Vagina (tissue), 2 donors: ENCODE measurements around the gene PINK1. TPM values are rescaled to one million over a fixed set of nuclear protein-coding genes. Genes with fewer than 3 reads are reported as not detected.

ENCODE experiments used
- DNase-seq, 2 donors: peaks; one replicate each; pipeline ENCODE4 v3.0.0-alpha.2; 2017; ENCODE audit errors: extremely low spot score in 2 of 2
- H3K27ac ChIP-seq: fragments of 200-600 bp; sonication (generic); one replicate; pipeline ENCODE4 v1.5.1; 2019
- H3K27me3 ChIP-seq: fragments of 200-600 bp; sonication (generic); one replicate; pipeline ENCODE4 v1.5.1; 2019
- H3K36me3 ChIP-seq, 2 donors: fragments of 200-600 bp; sonication (generic); one replicate each; pipeline ENCODE4 v1.5.1; 2017 to 2019
- H3K4me1 ChIP-seq: fragments of 200-600 bp; sonication (generic); one replicate; pipeline ENCODE4 v1.5.1; 2019
- H3K4me3 ChIP-seq, 2 donors: fragments of 200-600 bp; sonication (generic); 1 replicate in 1 of 2; 2 replicates in 1 of 2; pipeline ENCODE4 v1.5.1; 2016 to 2019
- H3K9me3 ChIP-seq: fragments of 200-600 bp; sonication (generic); one replicate; pipeline ENCODE4 v1.5.1; 2019
- CTCF ChIP-seq, 3 experiments: fragments of 450-650 bp in 2 of 3; fragments of 200-600 bp in 1 of 3; sonication (generic) in 1 of 3; IDR thresholded peaks; one replicate each; pipeline ENCODE4 v1.5.1; 2017 to 2019; ENCODE audit warnings: antibody characterized with exemption in 3 of 3, mild to moderate bottlenecking in 2 of 3, moderate library complexity in 2 of 3
- POLR2A ChIP-seq, 2 donors: fragments of 450-650 bp; IDR thresholded peaks; one replicate each; pipeline ENCODE4 v1.6.1; 2017; ENCODE audit warnings: antibody characterized with exemption in 2 of 2, mild to moderate bottlenecking in 2 of 2, moderate library complexity in 2 of 2
- POLR2AphosphoS5 ChIP-seq, 2 donors: sonication (generic); formaldehyde crosslinking; IDR thresholded peaks; one replicate each; pipeline ENCODE4 v1.9.0; 2017; ENCODE audit warnings: antibody characterized with exemption in 2 of 2, mild to moderate bottlenecking in 2 of 2, low read depth in 1 of 2; ENCODE audit not compliant: insufficient read depth in 1 of 2
- intact Hi-C: fragments of 100-400 bp; cut with DNase I; formaldehyde crosslinking; loops from one replicate; pipeline ENCODE4 v1.15.1; 2023
- total RNA-seq: library from RNA; depleted of rRNA; stranded (reverse); fragments of >200 nt; gene quantifications from one replicate; pipeline ENCODE4 v1.2.3, GENCODE V29; 2016

Gene PINK1
- total RNA-seq, 1 donor from 2014 or later = 113 TPM

- peak overlapping the region; percentile 96 for H3K27ac ChIP-seq
- H3K36me3 ChIP-seq = peaks cover 0 to 17% of the 10 kb centered on the region in 2 donors
- H3K4me3 ChIP-seq = peak overlapping the region; percentile 90 to 100
- peaks cover 19% of the 10 kb centered on the region for H3K4me1 ChIP-seq
- no peak for TF ChIP-seq CTCF (IDR thresholded peaks at IDR 0.05)
- no peak for TF ChIP-seq POLR2AphosphoS5 (IDR thresholded peaks at IDR 0.05; ENCODE audit: insufficient read depth in 1 of 2, low read depth in 1 of 2)
- TF ChIP-seq POLR2A (IDR thresholded peaks at IDR 0.05) = no peak
- no peak for DNase-seq
- H3K27me3 ChIP-seq = no peaks in the 10 kb centered on the region
- H3K9me3 ChIP-seq = no peaks in the 10 kb centered on the region
- intact Hi-C loops = no loop called here
Observed at GRCh38 chr1:20634065-20634593, 871 bp downstream of the PINK1 start.

- Histone ChIP-seq H3K36me3 (peaks cover 0 to 20% of the 10 kb centered on the region in 2 donors), H3K27ac (peak overlapping the region; percentile 96), H3K9me3 (no peaks in the 10 kb centered on the region), H3K4me3 (peak overlapping the region; percentile 90 to 100), H3K27me3 (no peaks in the 10 kb centered on the region), H3K4me1 (peaks cover 19% of the 10 kb centered on the region)
- intact Hi-C loops = no loop called here
- TF ChIP-seq CTCF (IDR thresholded peaks at IDR 0.05) (no peak), POLR2AphosphoS5 (IDR thresholded peaks at IDR 0.05; ENCODE audit: insufficient read depth in 1 of 2, low read depth in 1 of 2) (no peak), POLR2A (IDR thresholded peaks at IDR 0.05) (no peak)
- DNase-seq = no peak
Observed at GRCh38 chr1:20634594-20635084, 1.4 kb downstream of the PINK1 start.

GRCh38 chr1:20636785-20637347 is 3.6 kb downstream of the PINK1 start:
- peaks cover 0 to 39% of the 10 kb centered on the region in 2 donors for H3K36me3 ChIP-seq
- H3K4me3 ChIP-seq = no peak overlapping the region
- DNase-seq = no peak
- peaks cover 19% of the 10 kb centered on the region for H3K4me1 ChIP-seq
- TF ChIP-seq POLR2AphosphoS5 (IDR thresholded peaks at IDR 0.05; ENCODE audit: insufficient read depth in 1 of 2, low read depth in 1 of 2) (no peak), CTCF (IDR thresholded peaks at IDR 0.05) (no peak), POLR2A (IDR thresholded peaks at IDR 0.05) (no peak)
- H3K27ac ChIP-seq = no peak overlapping the region
- intact Hi-C loops = no loop called here
- no peaks in the 10 kb centered on the region for H3K9me3 ChIP-seq
- no peaks in the 10 kb centered on the region for H3K27me3 ChIP-seq

- no peak for DNase-seq
- intact Hi-C loops = loop anchor here (5.0 kb wide), 1 partner anchor 118 kb away; no protein-coding TSS in a partner anchor
- H3K4me1 ChIP-seq = peaks cover 8% of the 10 kb centered on the region
- no peak overlapping the region for H3K27ac ChIP-seq
- TF ChIP-seq POLR2AphosphoS5 (IDR thresholded peaks at IDR 0.05; ENCODE audit: insufficient read depth in 1 of 2, low read depth in 1 of 2) (no peak), CTCF (IDR thresholded peaks at IDR 0.05) (peak; percentile 15 to 72 (median 59)), POLR2A (IDR thresholded peaks at IDR 0.05) (no peak)
- H3K27me3 ChIP-seq = no peaks in the 10 kb centered on the region
- H3K4me3 ChIP-seq = no peak overlapping the region
- H3K9me3 ChIP-seq = no peaks in the 10 kb centered on the region
- peaks cover 0 to 69% of the 10 kb centered on the region in 2 donors for H3K36me3 ChIP-seq
Observed at GRCh38 chr1:20640183-20640597, 6.9 kb downstream of the PINK1 start.

GRCh38 chr1:20641975-20642374 is 8.7 kb downstream of the PINK1 start:
- Histone ChIP-seq H3K27me3 (no peaks in the 10 kb centered on the region), H3K4me1 (no peaks in the 10 kb centered on the region), H3K27ac (no peak overlapping the region), H3K9me3 (no peaks in the 10 kb centered on the region), H3K36me3 (peaks cover 0 to 82% of the 10 kb centered on the region in 2 donors), H3K4me3 (no peak overlapping the region)
- intact Hi-C loops = loop anchor here (5.0 kb wide), 1 partner anchor 120 kb away; no protein-coding TSS in a partner anchor
- TF ChIP-seq POLR2AphosphoS5 (IDR thresholded peaks at IDR 0.05; ENCODE audit: insufficient read depth in 1 of 2, low read depth in 1 of 2) (no peak), CTCF (IDR thresholded peaks at IDR 0.05) (no peak), POLR2A (IDR thresholded peaks at IDR 0.05) (no peak)
- no peak for DNase-seq
